ENCODE data around the gene PIAS4.

The PIAS4 gene

DNA sequence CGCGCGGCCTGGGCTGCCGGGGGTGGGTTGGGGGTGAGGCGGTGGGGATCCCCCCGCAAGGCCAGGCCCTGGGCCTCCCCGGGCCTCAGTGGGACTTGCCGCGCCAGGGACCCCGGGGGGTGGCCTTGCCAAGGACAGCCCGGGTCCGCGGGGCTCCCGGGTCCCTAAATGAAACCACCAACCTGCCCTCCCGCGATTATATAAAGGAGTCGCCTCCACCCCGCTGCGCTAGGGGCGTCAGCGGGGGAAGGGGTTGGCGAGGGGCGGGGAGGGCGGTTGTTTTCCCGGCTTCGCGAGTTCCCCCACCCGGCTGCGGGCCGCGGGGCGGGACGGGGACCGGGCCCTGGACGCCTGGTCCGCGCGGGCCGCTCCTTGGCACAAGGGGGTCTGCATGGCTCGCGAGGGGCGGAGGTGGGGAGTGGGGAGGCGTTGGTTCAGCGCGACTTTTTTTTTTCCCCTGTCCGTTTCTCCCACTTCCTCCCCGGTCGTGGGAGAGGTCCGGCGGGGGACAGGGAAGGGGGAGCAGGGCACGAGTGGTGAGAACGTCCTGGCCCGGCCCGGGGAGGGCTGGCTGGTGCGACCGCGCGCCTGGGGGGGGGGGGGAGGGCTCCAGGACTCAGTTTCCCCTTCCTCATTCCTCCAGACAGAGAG lies 60.0 kb downstream of the PIAS4 start:
- TF ChIP-seq, protein P1, sequence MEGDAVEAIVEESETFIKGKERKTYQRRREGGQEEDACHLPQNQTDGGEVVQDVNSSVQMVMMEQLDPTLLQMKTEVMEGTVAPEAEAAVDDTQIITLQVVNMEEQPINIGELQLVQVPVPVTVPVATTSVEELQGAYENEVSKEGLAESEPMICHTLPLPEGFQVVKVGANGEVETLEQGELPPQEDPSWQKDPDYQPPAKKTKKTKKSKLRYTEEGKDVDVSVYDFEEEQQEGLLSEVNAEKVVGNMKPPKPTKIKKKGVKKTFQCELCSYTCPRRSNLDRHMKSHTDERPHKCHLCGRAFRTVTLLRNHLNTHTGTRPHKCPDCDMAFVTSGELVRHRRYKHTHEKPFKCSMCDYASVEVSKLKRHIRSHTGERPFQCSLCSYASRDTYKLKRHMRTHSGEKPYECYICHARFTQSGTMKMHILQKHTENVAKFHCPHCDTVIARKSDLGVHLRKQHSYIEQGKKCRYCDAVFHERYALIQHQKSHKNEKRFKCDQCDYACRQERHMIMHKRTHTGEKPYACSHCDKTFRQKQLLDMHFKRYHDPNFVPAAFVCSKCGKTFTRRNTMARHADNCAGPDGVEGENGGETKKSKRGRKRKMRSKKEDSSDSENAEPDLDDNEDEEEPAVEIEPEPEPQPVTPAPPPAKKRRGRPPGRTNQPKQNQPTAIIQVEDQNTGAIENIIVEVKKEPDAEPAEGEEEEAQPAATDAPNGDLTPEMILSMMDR (IDR thresholded peaks at IDR 0.05; ENCODE audit: low read depth, low read length, missing control alignments) = no peak
- peak overlapping the region; percentile 83 for H3K4me3 ChIP-seq (ENCODE audit: low read depth, low read length)
- DNase-seq (ENCODE audit: low read depth) = no peak

DNA sequence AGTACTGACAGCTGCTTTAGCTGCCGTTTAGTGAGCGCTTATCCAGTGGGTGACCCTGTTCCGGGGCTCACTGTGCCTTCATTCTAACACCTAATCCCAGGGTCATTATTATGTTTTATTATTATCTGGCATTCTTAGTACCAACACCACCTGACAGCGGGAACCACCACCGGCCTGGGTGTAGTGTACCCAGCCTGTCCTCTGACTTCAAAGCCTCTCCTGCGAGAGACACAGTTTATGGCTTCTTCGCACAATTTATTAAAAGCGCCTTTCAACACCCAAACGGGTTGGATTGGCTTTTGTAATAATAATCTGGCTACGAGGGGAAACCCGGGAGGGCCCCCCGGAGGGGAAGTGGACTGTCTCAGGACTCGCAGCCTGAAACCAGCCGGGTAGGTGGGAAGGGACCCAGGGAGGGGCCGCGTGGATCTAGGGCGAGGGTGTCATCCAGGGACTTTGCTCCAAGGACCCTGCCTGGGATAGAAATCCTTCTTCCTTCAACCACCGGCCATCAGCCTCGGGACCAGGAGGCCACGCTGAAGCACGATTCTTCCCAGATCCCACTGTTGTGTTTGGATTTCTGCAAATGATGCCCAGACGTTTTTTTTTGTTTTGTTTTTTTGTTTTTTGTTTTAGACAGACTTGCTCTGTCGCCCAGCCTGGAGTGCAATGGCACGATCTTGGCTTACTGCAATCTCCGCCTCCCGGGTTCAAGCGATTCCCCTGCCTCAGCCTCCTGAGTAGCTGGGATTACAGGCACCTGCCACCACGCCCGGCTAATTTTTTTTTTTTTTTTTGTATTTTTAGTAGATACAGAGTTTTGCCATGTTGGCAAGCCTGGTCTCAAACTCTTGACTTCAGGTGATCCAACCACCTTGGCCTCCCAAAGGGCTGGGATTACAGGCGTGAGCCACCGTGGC lies 60.8 kb downstream of the PIAS4 start:
- DNase-seq (ENCODE audit: low read depth) = no peak
- no peak overlapping the region; the same call in 1 of the 2 replicates for H3K4me3 ChIP-seq (ENCODE audit: low read depth, low read length)
- TF ChIP-seq, protein P1 (IDR thresholded peaks at IDR 0.05; ENCODE audit: low read depth, low read length, missing control alignments) = no peak

DNA sequence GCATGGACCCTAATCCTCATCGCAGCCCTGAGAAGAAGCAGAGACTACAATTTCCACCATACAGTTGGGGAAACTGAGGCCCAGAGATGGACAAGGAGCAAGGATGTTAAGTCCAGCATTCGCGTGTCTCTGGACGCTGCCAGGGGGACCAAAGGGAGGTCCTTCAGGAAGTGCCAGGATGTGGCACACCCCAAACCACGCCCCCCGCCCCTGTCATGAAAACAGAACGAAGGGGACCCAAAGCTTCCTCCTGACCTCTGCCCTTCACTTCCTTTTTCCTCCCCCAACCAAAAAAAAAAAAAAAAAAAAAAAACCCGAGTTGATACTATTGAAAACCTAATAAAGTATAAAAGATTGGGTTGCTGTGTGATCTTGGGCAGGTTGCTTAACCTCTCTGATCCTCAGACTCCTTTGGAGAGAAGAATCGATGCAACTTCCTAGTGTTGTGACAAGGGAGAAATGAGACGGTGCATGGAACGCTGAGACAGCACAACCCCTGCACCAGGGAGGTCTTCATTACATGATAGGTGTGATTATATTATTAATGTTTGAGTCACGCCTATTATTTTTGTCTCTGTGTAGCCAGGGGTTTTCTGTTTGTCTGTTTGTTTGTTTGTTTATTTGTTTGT lies 61.9 kb downstream of the PIAS4 start:
- DNase-seq (ENCODE audit: low read depth) = no peak
- TF ChIP-seq, protein P1 (IDR thresholded peaks at IDR 0.05; ENCODE audit: low read depth, low read length, missing control alignments) = no peak
- no peak overlapping the region for H3K4me3 ChIP-seq (ENCODE audit: low read depth, low read length)

DNA sequence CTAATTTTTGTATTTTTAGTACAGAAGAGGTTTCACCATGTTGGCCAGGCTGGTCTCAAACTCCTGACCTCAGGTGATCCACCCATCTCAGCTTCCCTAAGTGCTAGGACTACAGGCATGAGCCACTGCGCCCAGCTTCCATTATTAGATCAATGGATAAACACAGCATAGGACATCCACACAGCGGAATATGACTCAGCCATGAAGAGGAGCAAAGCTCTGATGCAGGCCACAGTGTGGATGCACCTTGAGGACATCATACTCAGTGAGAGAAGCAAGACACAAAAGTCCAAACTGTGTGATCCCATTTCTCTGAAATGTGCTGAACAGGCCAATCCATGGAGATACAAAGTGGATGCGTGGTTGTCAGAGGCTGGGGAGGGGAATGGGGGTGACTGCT lies 64.1 kb downstream of the PIAS4 start:
- no peak for DNase-seq (ENCODE audit: low read depth)

DNA sequence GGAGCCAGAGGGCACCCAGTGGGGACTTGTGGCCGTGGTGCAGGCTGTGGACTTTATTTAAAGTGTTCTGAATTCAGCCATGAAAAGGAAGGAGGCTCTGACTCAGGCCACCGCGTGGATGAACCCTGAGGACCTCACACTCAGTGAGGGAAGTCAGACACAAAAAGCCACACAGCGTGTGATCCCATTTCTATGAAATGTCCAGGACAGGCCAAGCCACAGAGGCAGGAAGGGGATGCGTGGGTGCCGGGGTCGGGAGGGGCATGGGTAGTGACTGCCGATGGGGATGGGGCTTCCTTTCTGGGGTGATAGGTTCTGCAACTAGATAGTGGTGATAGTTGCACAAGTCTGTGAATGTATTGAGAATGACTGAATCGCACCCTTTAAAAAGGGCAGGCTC lies 67.8 kb downstream of the PIAS4 start:
- TF ChIP-seq, protein P1 (IDR thresholded peaks at IDR 0.05; ENCODE audit: low read depth, low read length, missing control alignments) = no peak
- DNase-seq (ENCODE audit: low read depth) = no peak
- H3K4me3 ChIP-seq (ENCODE audit: low read depth, low read length) = no peak overlapping the region

More for the DNA sequence above, 64.1 kb downstream of the PIAS4 start:
- H3K4me3 ChIP-seq (ENCODE audit: low read depth, low read length) = no peak overlapping the region
- TF ChIP-seq, protein P1 (IDR thresholded peaks at IDR 0.05; ENCODE audit: low read depth, low read length, missing control alignments) = no peak

DNA sequence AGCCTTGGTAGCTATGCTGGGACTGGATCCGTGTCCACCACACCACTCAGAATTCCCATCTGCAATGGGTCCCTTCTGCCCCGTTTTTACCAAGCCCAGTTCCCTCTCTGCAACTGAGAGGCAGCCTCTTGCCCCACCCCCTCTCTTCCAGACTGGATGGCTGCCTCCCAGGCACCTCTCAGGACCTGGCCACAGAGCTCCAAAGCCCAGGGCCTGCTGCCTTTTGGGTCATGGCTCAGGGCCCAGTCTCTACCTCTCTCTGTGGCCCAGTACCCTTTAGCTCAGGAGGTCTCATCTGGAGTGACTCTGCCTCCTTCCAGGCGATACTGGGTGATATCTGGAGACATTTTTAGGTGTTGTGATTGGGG lies 69.5 kb downstream of the PIAS4 start:
- no peak for DNase-seq (ENCODE audit: low read depth)
- no peak overlapping the region for H3K4me3 ChIP-seq (ENCODE audit: low read depth, low read length)
- TF ChIP-seq, protein P1 (IDR thresholded peaks at IDR 0.05; ENCODE audit: low read depth, low read length, missing control alignments) = no peak

All from GM12864 (cell line).